Activated T-helper 1 cell treated with anti-CD3 and anti-CD28 coated beads, Interleukin-2, amount 50 U/mL, for 16 hours (primary cell): ENCODE data around the gene DNAJB13.

Experiments used
- DNase-seq, 2 donors: peaks; one replicate each; pipeline ENCODE4 v3.0.0-alpha.2; 2020; ENCODE audit warnings: low read depth in 1 of 2, low spot score in 1 of 2

DNAJB13 gene

GRCh38 chr11:74012074-74012809, 61.4 kb downstream of the DNAJB13 start:
- no peak for DNase-seq

- no peak for DNase-seq
These were observed 62.3 kb downstream of the DNAJB13 start for GRCh38 chr11:74013141-74013540.

GRCh38 chr11:74014880-74015279, 64.1 kb downstream of the DNAJB13 start:
- no peak for DNase-seq

GRCh38 chr11:74015919-74016684, 65.3 kb downstream of the DNAJB13 start:
- no peak for DNase-seq

GRCh38 chr11:74017631-74018030, 66.8 kb downstream of the DNAJB13 start:
- no peak for DNase-seq

DNA sequence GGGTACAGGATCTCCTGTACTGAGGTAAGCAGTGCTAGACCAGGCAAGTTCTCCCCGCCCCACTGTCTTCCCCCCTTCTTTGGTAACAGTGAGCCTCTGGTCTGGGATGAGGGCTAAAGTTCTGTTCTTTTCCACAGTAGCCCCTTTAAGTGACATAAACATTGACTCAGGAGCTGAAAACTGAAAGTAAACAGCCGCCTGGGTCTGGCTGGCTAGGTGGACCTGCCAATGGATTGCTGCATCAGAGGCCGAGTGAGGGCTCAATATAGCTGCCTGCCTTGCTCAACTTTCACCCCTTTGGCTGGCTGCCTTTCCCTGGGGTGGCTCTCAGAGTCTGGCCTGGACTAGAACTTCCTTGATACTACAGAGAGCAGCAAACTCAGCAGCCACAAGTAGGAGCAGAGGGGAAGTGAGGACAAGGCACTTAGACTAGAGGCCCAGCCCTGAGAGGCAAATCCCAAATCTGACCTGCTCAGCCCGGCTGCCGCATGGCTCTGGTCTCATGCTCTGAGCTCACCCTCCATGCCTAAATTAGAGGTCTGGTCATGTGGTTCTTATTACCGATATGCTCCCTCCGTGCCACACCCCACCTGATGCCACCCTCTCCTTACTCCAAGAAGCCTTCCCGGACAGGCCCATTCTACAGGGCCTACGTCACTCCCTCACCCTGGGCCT, 67.6 kb downstream of the DNAJB13 start:
- no peak for DNase-seq

GRCh38 chr11:74019104-74019738, 68.4 kb downstream of the DNAJB13 start:
- DNase-seq, result no peak

DNA sequence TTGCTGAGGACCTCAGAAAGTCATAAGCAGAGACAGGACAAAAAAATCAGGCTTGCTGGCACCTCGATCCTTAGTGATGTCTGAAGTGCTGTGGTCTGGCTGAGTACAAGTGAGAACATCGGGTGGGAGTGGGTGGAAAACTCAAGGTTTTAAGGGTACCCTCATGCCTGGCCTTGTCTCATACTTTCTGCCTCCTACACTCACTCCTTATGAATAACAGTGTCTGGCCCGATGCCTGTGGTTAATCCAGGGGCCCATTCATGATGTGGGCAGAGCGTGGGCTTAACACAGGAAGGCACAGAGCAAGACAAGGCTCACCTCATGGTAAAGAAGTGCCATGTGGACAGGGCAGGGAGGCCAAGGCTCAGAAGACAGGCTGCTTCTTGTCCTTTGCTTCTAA, 69.0 kb downstream of the DNAJB13 start:
- DNase-seq, result peak in 1 of 2 donors; percentile 39
